ENCODE results near the gene AHDC1.
"Not testable (repeated sequence)": the region's sequence is repeated elsewhere in the genome, so short reads cannot be mapped to it uniquely, and the experiment has no call there.

Gene AHDC1

GRCh38 chr1:27551170-27551952 is 52.6 kb downstream of the AHDC1 start:
- DNase-seq (ENCODE audit: low read depth in 2 of 2): no peak

- DNase-seq (ENCODE audit: low read depth in 2 of 2): no peak
Observed at GRCh38 chr1:27550510-27551169, 53.3 kb downstream of the AHDC1 start.

GRCh38 chr1:27549807-27550408 is 54.0 kb downstream of the AHDC1 start:
- no peak for DNase-seq (ENCODE audit: low read depth in 2 of 2)

- no peak for DNase-seq (ENCODE audit: low read depth in 2 of 2)
Observed at GRCh38 chr1:27548858-27549719, 54.9 kb downstream of the AHDC1 start.

- DNase-seq (ENCODE audit: low read depth in 2 of 2): no peak
Observed at GRCh38 chr1:27548136-27548853, 55.6 kb downstream of the AHDC1 start.

- DNase-seq (ENCODE audit: low read depth in 2 of 2): no peak
Observed at GRCh38 chr1:27547220-27548116, 56.5 kb downstream of the AHDC1 start.

- DNase-seq (ENCODE audit: low read depth in 2 of 2): no peak
Observed at GRCh38 chr1:27545876-27546275, 58.1 kb downstream of the AHDC1 start.

- DNase-seq (ENCODE audit: low read depth in 2 of 2): no peak
Observed at GRCh38 chr1:27545271-27545670, 58.7 kb downstream of the AHDC1 start.

GRCh38 chr1:27544834-27545233 is 59.1 kb downstream of the AHDC1 start:
- no peak for DNase-seq (ENCODE audit: low read depth in 2 of 2)

GRCh38 chr1:27543284-27543683 is 60.7 kb downstream of the AHDC1 start:
- no peak for DNase-seq (ENCODE audit: low read depth in 2 of 2)

- no peak for DNase-seq (ENCODE audit: low read depth in 2 of 2)
Observed at GRCh38 chr1:27542463-27543273, 61.3 kb downstream of the AHDC1 start.

GRCh38 chr1:27539901-27540861 is 63.8 kb downstream of the AHDC1 start:
- DNase-seq (ENCODE audit: low read depth in 2 of 2): no peak

GRCh38 chr1:27538793-27539192 is 65.2 kb downstream of the AHDC1 start:
- no peak for DNase-seq (ENCODE audit: low read depth in 2 of 2)

- not testable (repeated sequence) for DNase-seq (ENCODE audit: low read depth in 2 of 2)
Observed at GRCh38 chr1:27538305-27538676, 65.7 kb downstream of the AHDC1 start.

- no peak for DNase-seq (ENCODE audit: low read depth in 2 of 2)
Observed at GRCh38 chr1:27536767-27537166, 67.2 kb downstream of the AHDC1 start.

GRCh38 chr1:27536010-27536757 is 67.8 kb downstream of the AHDC1 start:
- DNase-seq (ENCODE audit: low read depth in 2 of 2): no peak

- DNase-seq (ENCODE audit: low read depth in 2 of 2): no peak
Observed at GRCh38 chr1:27535386-27535785, 68.6 kb downstream of the AHDC1 start.

All from activated CD4-positive, alpha-beta T cell treated with anti-CD3 and anti-CD28 coated beads for 24 hours (primary cell).